Activated T-cell treated with anti-CD3 and anti-CD28 coated beads for 48 hours (primary cell): ENCODE results near the gene MED19.
"Not testable (repeated sequence)": the region's sequence is repeated elsewhere in the genome, so short reads cannot be mapped to it uniquely, and the experiment has no call there.

Source experiments
- DNase-seq: peaks from one replicate; pipeline ENCODE4 v3.0.0-alpha.2; 2020; ENCODE audit warnings: low read depth

Gene MED19

DNA sequence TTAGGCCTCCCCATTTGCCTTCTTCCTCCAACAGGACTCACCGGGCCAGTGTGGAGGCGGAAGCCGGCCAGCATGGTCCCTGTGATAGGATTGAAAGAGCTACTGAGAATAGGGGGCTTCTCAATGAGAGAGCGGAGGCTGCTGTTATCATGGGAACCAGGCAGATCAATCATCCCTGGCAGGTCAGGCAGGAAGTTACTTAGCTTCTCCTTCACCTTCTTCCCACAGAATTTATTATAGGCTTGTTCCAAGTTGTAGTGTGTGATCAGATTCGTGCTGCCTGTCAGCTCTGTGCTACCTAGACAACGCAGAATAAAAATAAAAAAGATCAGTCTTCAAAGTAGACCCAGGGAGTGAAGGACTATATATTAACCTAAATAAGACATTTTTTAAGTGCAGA is 7.1 kb downstream of the MED19 start:
- DNase-seq = no peak

DNA sequence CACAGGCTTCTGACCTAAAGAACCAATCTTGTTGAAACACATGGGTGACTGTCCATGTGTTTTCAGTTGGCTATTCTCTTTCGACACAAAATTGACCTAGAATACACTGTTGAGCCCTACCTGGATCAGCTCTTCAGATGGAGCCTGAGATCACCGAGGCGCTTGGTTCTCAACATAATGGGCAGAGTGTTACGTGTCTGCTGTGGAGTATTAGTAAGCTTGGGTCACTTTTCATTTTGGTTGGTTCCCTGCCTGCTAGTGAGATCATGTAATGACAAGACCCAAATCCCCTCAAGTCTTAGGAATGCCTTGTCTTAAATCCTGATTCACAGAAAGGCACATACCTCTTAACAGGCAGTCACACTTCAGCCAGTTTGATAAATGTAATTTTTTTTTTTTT is 8.7 kb downstream of the MED19 start:
- no peak for DNase-seq

DNA sequence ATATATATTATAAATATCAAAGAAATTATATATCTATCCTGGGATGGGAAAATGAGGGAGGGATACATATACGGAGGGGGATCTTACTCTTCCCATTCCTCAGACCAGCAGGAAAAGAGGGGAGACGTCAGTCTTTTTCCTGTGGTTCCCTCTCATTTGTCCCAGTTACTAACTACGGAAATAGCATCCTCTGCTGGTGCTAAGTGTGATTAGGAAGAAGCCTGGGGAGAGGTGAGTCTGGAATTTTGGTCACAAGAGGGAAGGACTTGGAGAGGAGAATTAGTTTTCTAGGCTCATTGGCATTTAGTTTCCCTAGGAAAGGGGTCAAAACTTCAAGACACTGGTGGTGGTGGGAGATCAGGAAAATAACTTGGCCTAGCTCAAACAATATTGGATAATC is 11.6 kb downstream of the MED19 start:
- DNase-seq = no peak

DNA sequence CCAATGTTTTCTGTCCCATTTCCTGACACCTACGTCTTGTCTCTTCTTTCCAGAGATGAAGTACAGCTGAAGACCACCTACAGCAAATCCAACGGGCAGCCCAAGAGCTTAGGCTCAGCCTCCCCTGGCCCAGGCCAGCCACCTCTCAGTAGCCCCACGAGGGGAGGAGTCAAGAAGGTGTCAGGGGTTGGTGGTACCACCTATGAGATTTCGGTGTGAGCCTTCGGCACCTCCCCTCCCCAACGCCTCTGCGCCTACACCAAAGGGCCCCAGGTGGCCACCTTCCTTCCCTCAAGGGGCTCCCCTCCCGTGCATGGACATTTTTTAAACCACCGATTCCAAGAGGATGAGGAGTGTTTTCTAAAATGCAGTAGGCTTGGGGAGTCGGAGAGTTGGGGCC is 12.2 kb downstream of the MED19 start:
- no peak for DNase-seq

DNA sequence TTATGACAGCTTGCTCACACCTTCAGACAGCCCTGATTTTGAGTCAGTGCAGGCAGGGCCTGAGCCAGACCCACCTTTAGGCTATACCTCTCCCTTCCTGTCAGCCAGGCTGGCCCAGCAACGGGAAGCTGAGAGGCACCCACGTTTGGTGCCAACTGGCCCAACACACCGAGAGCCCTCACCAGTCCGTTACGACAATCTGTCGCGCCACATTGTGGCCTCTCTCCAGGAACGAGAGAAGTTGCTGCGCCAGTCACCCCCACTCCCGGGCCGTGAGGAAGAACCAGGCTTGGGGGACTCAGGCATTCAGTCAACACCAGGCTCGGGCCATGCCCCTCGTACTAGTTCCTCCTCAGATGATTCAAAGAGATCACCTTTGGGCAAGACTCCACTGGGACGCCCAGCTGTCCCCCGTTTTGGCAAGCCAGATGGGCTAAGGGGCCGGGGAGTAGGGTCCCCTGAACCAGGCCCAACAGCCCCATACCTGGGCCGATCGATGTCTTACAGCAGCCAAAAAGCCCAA is 13.1 kb downstream of the MED19 start:
- no peak for DNase-seq

DNA sequence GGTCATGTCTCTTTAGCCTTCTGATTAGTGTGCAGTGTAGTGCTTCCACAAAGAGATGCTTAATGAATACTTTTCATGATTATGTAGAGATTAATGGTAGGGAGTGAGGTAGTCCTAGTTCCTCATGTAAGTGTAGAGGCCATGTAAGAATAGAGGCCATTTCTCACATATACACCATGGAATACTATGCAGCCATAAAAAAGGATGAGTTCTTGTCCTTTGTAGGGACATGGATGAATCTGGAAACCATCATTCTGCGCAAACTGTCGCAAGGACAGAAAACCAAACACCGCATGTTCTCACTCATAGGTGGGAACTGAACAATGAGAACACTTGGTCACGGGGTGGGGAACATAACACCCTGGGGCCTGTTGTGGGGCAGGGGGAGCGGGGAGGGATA is 21.5 kb downstream of the MED19 start:
- DNase-seq = not testable (repeated sequence)

DNA sequence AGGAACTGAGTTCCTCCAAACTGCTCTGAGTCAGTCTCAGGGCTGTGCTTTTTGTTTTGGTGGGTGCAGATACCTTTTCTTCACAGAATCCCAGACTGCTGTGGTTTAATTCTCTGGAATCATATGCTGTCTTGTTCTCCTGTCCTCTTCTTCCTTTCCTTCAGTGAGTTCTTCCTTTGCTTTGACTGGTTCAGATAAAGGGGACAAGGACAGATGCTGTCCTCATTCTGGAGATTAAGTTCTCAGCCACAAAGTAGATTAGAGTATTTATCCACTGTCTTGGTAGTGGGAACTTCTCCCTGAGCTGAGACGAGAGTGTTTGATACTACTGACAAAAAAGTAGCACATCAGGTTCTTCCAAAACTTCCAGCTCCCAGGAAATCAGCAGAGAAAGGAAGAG is 30.8 kb downstream of the MED19 start:
- DNase-seq = no peak

DNA sequence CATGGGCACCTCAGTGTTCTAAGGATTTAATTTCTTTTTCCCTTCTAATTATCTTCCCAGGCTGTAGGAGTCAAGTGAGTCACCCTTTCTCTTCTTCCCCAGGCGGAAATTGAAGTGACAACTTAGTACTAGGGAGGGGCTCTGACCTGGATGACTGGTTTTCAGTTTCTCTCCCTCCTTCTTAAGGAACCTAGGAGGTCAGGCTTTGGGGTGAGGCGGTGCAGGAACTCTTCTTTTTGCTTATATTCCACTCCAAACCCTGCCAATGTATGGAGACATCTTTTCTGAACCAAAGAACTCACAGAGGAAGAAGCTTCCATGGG is 31.5 kb downstream of the MED19 start:
- no peak for DNase-seq

DNA sequence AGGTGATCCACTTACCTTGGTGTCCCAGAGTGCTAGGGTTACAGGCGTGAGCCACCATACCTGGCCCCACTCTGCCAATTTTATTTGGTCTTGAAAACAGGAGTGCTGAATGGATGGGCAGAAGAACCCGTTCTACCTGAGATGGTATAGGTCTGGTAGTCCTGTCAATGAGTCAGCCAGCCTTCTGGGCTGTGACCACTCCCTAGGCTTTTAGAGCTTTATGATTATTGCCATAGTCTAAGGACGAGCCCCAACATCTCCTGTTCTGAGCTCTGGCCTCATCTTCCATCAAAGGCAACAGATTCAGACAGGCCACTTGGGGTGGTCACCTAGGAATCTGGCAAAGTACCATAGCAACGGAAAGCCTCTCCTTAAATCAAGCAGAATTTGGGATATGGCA is 32.6 kb downstream of the MED19 start:
- no peak for DNase-seq

DNA sequence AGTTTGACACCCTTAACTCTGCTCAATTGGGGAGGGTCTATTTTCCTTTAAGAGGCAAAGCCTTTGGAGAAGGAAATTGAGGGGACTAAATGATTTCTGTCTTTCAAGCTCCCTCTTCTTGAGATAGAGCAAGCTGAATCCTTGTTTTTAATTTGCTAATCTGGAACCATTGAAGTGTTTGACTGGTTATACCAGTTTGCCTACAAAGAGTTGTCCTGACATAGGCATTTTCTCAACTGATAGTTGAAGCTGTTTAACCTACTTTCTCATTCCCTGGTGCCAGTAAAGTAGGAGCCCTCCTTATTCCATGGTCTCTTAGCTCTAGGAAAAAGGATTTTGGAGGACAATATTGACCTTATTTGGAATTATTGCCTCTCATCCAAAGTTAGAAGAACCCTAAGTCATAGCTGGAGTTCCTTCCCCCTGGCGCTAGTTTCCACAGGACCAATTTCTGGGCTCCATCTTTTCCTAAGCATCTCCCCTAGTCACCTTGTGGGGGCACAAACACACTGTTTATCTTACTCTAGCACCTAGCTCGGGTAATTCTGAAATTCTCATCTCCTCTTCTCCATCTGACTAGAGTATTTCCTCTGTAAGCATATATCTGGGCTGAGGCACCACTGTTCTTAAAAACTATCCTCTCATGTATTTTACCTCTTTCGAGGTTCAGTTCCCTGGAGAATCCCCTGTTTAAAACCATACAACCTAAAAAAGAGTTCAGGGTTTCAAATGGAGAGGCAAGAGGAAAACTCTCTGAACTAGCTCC is 36.7 kb downstream of the MED19 start:
- no peak for DNase-seq

DNA sequence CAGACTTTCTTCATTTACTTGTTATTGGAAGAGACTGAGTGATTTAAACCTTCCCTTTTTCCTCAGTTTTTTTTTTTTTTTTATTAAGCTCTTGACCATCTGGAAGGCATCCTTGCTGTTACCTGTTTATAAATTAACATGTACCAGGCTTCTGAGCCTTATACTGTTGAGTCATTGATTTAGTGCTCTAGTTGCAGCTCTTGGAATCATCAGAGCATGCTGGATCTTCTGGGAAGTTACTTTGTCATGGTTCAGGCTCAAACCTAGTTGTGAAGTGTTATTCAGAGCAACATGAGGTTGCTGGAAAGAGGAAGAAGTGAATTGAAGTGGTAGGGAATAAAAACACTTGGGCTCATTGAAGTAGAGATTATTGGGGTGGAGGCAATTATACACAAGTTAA is 37.8 kb downstream of the MED19 start:
- no peak for DNase-seq

DNA sequence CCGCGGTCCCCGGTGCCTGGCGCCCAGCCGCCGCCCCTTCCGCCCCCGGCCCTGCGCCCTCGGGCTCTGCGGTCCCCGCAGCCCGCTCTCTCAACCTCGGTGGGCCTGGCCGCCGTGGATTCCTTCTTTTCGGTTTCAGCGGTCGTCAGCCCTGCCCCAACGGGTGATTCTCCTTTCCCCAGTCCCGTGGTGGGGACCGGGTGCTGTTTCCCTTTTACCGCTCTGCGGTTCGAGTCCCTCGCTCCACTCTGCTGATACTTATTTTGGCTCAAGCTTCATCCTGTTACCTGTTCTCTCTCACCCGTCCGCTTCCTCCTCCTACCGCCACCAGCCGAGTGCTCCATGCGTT is 43.6 kb downstream of the MED19 start:
- DNase-seq = no peak

DNA sequence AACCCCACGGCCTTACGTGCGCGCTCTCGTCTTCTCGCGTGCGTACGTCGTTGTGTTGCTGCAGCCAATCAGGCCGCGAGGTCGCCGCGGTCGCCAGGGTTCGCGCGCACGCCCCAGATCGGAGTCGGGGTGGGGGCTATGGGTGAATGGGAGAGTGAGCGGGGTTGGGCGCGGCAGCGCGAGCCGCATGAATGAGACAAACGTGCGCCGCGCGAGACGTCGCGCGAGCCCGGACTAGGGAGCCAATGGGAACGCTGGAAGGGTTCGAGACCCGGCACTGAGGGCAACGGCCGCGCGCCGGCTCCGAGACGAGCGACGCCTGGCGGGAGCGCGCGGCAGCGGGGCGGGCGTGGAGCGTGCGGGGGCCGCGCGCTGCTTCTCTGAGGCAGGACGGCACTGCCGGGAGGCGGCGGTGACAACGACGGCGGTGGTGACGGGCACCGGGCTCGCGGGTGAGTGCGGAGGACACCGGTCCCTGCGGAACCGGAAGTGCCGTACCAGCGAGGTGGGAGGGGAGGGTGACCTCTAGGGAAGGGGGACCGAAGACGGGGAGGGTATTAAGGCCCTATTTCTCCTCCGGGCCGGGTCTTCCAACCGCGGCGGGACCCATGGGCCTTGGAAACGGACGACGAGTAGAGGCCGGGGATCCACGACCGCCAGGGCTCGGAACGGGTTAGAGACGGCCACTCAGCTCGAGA is 44.1 kb downstream of the MED19 start, which contains the start of gene ZDHHC5:
Gene ZDHHC5 (plus strand): TSS at position 379 of the 698 bp plus-strand sequence. CDS start 4,977 bp downstream, outside the sequence.
- DNase-seq = peak; percentile 99

DNA sequence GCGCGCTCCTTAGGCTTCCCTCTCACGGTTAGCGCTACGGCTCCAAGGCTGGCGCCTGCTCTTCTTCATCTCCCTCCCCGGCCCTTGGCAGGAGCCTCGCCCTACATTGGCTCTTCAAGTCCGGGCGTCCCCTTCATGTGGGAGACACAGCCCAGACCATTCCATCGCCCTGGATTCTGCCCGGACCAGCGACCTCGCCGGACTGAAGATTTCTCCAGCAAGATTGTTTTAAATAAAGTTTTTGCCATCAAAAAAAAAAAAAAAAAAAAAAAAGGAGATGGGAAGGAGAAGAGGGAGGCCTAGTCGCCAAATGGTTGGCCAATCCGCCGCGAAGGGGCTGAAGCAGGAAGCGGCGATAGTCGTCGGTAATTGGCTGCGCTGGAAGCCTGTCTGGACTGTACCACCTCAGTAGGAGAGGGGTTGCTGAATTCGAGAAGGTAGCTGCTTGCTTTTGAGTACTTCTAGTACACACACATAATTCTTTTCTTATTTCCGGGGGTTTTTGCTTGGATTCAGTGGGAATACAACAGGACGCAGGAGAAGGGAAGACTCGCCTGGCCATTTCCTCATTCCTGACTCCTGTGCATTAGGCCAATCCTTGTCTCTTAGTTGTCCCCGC is 44.8 kb downstream of the MED19 start:
- DNase-seq = peak; percentile 84

DNA sequence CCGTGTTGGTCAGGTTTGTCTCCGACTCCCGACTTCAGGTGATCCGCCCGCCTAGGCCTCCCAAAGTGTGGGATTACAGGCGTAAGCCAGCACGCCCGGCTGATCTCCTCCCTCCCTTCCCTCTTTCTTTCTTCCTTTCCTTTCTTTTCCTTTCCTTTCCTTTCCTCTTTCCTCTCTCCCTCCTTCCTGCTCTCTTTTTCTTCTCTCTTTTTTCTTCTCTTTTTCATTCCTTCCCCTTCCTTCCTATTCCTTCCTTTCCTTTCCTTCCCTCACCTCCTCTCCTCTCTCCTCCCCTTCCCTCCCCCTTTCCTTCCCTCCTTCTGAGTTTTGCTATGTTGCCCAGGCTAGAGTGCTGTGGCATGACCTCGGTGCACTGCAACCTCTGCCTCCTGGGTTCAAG is 48.0 kb downstream of the MED19 start:
- DNase-seq = no peak

DNA sequence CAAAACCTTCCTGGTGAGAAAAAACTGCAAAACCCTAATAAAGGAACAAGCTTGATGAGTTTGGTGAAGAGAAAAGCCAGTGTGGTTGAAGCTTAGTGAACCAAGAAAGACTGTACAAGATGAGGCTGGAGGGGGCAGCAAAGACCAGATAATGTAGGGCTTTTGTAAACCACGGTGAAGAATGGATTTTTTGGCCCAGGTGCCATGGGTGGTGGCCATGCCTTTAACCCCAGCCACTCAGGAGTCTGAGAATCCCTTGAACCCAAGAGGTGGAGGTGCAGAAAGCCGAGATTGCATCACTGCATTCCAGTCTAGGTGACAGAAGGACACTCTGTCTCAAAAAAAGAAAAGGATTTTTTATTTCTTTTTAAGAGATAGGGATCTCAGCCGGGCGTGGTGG is 49.1 kb downstream of the MED19 start:
- no peak for DNase-seq

DNA sequence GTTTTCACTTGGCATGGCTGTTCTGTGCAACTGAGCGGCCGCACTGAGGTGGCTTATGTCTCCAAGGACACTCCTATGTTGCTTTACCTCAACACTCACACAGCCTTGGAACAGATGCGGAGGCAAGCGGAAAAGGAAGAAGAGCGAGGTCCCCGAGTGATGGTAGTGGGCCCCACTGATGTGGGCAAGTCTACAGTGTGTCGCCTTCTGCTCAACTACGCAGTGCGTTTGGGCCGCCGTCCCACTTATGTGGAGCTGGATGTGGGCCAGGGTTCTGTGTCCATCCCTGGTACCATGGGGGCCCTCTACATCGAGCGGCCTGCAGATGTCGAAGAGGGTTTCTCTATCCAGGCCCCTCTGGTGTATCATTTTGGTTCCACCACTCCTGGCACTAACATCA is 52.3 kb downstream of the MED19 start:
- DNase-seq = no peak

DNA sequence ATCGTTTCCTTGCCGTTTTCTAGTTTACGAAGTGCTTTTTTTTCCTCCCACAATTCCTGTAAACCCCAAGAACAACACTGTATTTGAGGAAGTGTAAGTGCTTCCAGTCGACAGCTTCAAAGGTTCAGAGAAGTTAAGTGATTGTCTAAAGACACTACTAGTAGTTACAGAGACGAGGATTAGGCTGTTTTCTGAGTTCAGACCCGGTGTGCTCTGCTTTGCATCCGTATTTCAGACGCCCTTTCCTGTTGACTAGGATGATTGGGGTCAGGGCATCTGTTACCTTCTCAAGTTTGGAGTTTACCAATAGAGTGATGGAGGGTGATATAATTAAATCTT is 54.0 kb downstream of the MED19 start:
- DNase-seq = no peak

DNA sequence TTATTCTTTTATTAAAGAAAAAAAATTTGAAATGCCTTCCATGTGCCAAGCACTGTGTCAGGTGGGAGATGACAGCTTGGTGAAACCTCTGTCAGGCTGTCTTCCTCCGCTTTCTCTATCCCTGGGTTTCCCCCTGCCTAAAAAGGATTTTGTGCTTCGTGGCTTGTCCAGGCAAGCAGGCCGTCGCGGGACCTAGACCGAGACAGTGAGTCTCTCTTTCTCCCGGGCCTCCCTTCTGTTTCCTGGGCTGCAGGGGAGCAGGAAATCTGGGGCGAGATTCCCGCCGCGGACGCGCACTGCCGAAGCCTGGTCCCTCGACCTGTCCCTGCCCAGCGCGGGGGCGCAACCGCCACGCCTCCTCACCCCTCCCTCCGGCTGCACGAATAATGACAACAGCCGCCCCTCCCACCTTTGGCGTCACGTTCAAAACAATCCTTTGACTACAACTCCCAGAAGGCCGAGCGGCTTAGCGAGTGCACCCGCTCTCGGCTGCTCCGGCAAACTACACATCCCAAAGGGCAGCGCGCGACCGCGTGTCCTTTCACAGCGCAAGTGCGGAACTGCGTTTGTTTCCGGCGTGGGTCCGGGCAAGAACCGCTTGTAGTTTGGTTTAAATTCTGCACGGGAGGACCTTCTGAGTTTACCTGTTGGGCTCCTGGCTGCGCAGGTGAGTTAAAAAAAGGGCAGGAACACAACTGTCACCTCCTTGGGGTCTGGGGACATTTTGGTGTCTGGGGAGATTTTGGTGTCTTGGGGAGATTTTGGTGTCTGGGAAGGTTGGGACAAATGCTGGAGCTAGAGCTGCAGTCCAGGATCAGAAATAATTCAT is 54.6 kb downstream of the MED19 start, which contains the start of gene CLP1:
Gene CLP1 (plus strand): TSS at position 569 of the 829 bp plus-strand sequence. CDS start 1,715 bp downstream, outside the sequence.
- peak; percentile 97 for DNase-seq

DNA sequence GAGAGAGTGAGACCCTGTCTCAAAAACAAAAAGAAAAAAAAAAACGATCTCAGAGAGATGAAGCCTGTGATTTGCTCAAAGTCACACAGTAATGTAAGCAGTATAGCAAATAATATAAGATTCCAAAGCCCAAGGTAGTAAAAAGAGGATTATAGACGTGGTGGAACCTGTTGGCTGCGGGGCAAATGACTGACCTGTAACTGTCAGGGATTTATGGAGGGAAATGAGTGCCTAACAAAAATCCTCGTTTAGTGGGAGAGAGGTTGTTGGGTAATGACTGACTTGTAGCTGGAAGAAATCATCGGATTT is 55.2 kb downstream of the MED19 start:
- DNase-seq = no peak
